Measurements from ENCODE around the gene CLCA4. TPM values are rescaled to one million over a fixed set of nuclear protein-coding genes. Genes with fewer than 3 reads are reported as not detected.

Gene CLCA4
- total RNA-seq, 2 experiments from 2014 or later, result not detected

DNA sequence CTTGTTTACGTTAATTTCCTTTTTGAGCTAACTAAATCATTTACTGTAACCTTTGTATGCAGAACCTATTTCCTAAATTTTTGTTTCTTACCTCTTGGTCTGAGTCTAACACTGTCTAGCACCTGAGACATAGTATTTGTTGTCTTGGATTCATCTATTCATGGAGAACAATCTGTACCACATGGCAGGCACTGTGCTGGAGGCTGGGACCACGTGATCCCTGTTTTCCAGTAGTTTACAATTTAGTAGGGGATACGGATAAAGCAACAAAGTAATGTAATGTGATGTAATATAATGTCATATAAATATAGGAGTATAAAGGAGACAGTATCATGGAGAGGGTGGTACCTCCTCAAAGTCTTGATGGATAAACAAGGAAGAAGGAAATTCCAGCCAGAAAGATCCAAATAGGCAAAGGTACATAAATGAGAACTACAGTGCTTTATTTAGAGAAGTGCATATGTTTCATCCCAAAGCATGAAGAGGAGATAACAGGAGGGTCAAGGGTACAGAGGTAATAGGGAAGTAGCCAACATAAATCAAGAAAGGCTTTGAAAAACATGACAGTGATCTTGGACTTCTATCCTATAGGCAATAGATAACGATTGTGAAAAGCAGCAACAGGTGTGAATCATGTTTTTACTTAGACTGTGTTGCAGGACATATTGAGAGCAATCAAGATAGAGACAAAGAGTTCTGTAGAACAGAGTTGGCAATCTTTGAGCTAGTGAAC is 25.9 kb upstream of the CLCA4 start:
- Histone ChIP-seq H3K36me3 (ENCODE audit: insufficient read depth, low read length) (no peaks in the 10 kb centered on the region), H3K27me3 (ENCODE audit: control insufficient read depth in 1 of 2, insufficient read depth in 2 of 2, low read length in 2 of 2) (no peaks in the 10 kb centered on the region), H3K4me1 (ENCODE audit: insufficient read depth, low read length) (no peaks in the 10 kb centered on the region), H3K9me3 (ENCODE audit: control insufficient read depth in 1 of 2, insufficient read depth in 1 of 2, low read length in 2 of 2) (peaks cover 0 to 11% of the 10 kb centered on the region in 2 experiments), H3K4me3 (ENCODE audit: low read length) (no peak overlapping the region), H3K27ac (ENCODE audit: low read depth in 1 of 2, low read length in 2 of 2) (no peak overlapping the region)
- H3K9me3 Mint-ChIP-seq, result no peaks in the 10 kb centered on the region
- CTCF ChIA-PET, result interaction anchor here (1.4 kb wide), 1 partner anchor 17 kb away, joined by 3 read pairs; no protein-coding TSS in a partner anchor
- H3K4me3 Mint-ChIP-seq, result no peak overlapping the region
- DNase-seq (no peak), ATAC-seq (ENCODE audit: poor library complexity) (no peak)
- TF ChIP-seq, protein P1, sequence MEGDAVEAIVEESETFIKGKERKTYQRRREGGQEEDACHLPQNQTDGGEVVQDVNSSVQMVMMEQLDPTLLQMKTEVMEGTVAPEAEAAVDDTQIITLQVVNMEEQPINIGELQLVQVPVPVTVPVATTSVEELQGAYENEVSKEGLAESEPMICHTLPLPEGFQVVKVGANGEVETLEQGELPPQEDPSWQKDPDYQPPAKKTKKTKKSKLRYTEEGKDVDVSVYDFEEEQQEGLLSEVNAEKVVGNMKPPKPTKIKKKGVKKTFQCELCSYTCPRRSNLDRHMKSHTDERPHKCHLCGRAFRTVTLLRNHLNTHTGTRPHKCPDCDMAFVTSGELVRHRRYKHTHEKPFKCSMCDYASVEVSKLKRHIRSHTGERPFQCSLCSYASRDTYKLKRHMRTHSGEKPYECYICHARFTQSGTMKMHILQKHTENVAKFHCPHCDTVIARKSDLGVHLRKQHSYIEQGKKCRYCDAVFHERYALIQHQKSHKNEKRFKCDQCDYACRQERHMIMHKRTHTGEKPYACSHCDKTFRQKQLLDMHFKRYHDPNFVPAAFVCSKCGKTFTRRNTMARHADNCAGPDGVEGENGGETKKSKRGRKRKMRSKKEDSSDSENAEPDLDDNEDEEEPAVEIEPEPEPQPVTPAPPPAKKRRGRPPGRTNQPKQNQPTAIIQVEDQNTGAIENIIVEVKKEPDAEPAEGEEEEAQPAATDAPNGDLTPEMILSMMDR (IDR thresholded peaks at IDR 0.05), result no peak
- no peaks in the 10 kb centered on the region for H3K27me3 Mint-ChIP-seq
- no peak overlapping the region for H3K27ac Mint-ChIP-seq
- no peaks in the 10 kb centered on the region for H3K36me3 Mint-ChIP-seq (ENCODE audit: low read depth)
- POLR2A ChIA-PET, result no interaction called here
- H3K4me1 Mint-ChIP-seq (ENCODE audit: low read depth), result no peaks in the 10 kb centered on the region
- intact Hi-C loops (cut with DNase I, micrococcal nuclease), result no loop called here

GRCh38 chr1:86521522-86521891 is 25.4 kb upstream of the CLCA4 start:
- Histone ChIP-seq H3K4me3 (ENCODE audit: low read length) (no peak overlapping the region), H3K4me1 (ENCODE audit: insufficient read depth, low read length) (no peaks in the 10 kb centered on the region), H3K27me3 (ENCODE audit: control insufficient read depth in 1 of 2, insufficient read depth in 2 of 2, low read length in 2 of 2) (no peaks in the 10 kb centered on the region), H3K36me3 (ENCODE audit: insufficient read depth, low read length) (no peaks in the 10 kb centered on the region), H3K27ac (ENCODE audit: low read depth in 1 of 2, low read length in 2 of 2) (no peak overlapping the region), H3K9me3 (ENCODE audit: control insufficient read depth in 1 of 2, insufficient read depth in 1 of 2, low read length in 2 of 2) (peaks cover 0 to 11% of the 10 kb centered on the region in 2 experiments)
- ATAC-seq (ENCODE audit: poor library complexity) (no peak), DNase-seq (no peak)
- H3K4me3 Mint-ChIP-seq, result no peak overlapping the region
- H3K27ac Mint-ChIP-seq, result no peak overlapping the region
- no peaks in the 10 kb centered on the region for H3K9me3 Mint-ChIP-seq
- TF ChIP-seq, protein P1 (IDR thresholded peaks at IDR 0.05), result no peak
- H3K4me1 Mint-ChIP-seq (ENCODE audit: low read depth), result no peaks in the 10 kb centered on the region
- H3K36me3 Mint-ChIP-seq (ENCODE audit: low read depth), result no peaks in the 10 kb centered on the region
- POLR2A ChIA-PET, result no interaction called here
- H3K27me3 Mint-ChIP-seq, result no peaks in the 10 kb centered on the region
- CTCF ChIA-PET, result interaction anchor here (0.8 kb wide), 1 partner anchor 16 kb away, joined by 3 read pairs; no protein-coding TSS in a partner anchor
- intact Hi-C loops (cut with DNase I, micrococcal nuclease), result no loop called here

DNA sequence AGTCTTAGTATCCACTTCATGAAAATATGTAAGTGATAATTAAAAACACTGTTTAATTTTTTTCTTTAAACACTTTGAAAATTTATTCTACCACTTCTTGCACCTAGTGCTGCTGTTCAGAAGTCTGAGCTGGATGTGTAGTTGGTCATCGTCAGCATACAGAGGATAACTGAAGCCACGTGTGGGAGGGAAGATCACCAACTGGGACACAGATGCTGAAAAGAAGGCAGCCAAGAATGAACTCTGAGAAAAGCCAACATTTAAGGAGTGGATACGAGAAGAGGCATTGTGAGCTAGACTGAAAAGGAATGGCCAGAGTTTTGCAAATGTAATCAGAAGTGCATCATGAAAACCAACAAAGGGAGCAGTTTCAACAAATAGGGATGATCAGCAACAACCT is 24.6 kb upstream of the CLCA4 start:
- H3K4me1 Mint-ChIP-seq (ENCODE audit: low read depth), result no peaks in the 10 kb centered on the region
- H3K27ac Mint-ChIP-seq, result no peak overlapping the region
- H3K27ac ChIP-seq (ENCODE audit: low read depth in 1 of 2, low read length in 2 of 2), result no peak overlapping the region
- DNase-seq (no peak), ATAC-seq (ENCODE audit: poor library complexity) (no peak)
- H3K4me3 Mint-ChIP-seq, result no peak overlapping the region
- no peaks in the 10 kb centered on the region for H3K27me3 ChIP-seq (ENCODE audit: control insufficient read depth in 1 of 2, insufficient read depth in 2 of 2, low read length in 2 of 2)
- no peaks in the 10 kb centered on the region for H3K36me3 ChIP-seq (ENCODE audit: insufficient read depth, low read length)
- no peaks in the 10 kb centered on the region for H3K4me1 ChIP-seq (ENCODE audit: insufficient read depth, low read length)
- H3K27me3 Mint-ChIP-seq, result no peaks in the 10 kb centered on the region
- H3K9me3 Mint-ChIP-seq, result no peaks in the 10 kb centered on the region
- POLR2A ChIA-PET, result no interaction called here
- intact Hi-C loops (cut with DNase I, micrococcal nuclease), result no loop called here
- peaks cover 0 to 11% of the 10 kb centered on the region in 2 experiments for H3K9me3 ChIP-seq (ENCODE audit: control insufficient read depth in 1 of 2, insufficient read depth in 1 of 2, low read length in 2 of 2)
- TF ChIP-seq, protein P1 (IDR thresholded peaks at IDR 0.05), result no peak
- CTCF ChIA-PET, result interaction anchor here (0.8 kb wide), 1 partner anchor 17 kb away, joined by 3 read pairs; no protein-coding TSS in a partner anchor
- H3K36me3 Mint-ChIP-seq (ENCODE audit: low read depth), result no peaks in the 10 kb centered on the region
- no peak overlapping the region for H3K4me3 ChIP-seq (ENCODE audit: low read length)
